ENCODE data around the gene EPB41L2.

GRCh38 chr6:130908188-130908587 is 154.9 kb downstream of the EPB41L2 start:
- TF ChIP-seq POLR2AphosphoS5 (IDR thresholded peaks at IDR 0.05; ENCODE audit: low read depth, low read length) (no peak), SIN3A (IDR thresholded peaks at IDR 0.05; ENCODE audit: borderline replicate concordance, insufficient read depth, low read depth, low read length) (no peak)
